Ecto neural progenitor cell (in vitro differentiated cells): ENCODE measurements around the gene FBLIM1.
"Not testable (repeated sequence)": the region's sequence is repeated elsewhere in the genome, so short reads cannot be mapped to it uniquely, and the experiment has no call there.

Source experiments
- DNase-seq: peaks from one replicate; pipeline ENCODE4 v3.0.0-alpha.2; 2018; ENCODE audit warnings: low spot score

Gene FBLIM1

DNA sequence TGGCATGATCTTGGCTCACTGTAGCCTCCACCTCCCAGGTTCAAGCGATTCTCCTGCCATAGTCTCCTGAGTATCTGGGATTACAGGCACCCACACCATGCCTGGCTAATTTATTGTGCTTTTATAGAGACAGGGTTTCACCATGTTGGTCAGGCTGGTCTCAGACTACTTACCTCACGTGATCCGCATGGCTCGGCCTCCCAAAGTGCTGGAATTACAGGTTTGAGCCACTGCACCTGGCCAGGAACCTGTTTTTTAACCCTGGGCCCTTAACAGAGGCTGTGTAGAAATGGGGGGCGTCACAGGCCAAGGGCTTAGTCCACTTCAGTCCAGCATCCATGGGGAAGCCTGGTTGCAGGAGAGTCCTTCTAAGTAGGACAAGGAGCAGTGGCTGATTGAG, 9.3 kb downstream of the FBLIM1 start:
- no peak for DNase-seq

DNA sequence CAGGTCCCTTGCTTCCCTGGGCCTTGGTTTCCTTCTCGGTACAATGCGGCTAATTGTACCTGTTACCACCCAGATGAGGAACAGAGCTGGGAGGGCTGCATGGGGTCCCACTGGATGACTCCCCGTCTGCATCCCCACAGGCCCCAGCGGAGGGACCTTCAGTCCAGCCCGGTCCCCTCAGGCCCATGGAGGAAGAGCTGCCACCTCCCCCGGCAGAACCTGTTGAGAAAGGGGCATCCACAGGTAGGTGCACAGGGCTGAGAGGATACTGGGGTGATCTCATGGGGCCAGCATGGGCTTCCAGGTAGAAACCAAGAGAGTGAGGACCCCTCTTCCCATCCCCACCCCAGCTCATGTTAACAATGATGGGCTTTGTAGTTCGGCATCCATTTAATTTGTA, 9.8 kb downstream of the FBLIM1 start:
- DNase-seq = no peak

DNA sequence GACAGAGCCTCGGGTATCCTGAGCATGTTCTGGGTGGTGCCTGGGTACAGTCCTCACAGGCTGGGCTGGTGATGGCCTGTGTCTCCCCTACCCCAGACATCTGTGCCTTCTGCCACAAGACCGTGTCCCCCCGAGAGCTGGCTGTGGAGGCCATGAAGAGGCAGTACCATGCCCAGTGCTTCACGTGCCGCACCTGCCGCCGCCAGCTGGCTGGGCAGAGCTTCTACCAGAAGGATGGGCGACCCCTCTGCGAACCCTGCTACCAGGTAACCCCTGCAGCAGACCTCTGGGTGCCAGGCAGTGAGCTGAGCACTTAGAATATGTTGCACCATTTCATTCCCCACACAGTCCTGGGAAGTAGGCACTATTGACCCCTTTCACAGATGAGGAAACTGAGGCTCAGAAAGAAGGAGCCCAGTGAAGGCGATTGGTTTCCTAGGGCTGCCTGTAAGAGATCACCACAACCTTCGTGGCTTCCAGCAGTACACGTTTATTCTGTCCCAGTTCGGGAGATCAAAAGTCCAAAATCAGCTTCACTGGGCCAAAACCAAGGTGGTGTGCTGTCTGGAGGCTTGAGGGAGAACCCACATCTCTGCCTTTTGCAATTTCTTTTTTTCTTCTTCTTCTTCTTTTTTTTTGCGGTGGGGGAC, 11.8 kb downstream of the FBLIM1 start:
- no peak for DNase-seq

DNA sequence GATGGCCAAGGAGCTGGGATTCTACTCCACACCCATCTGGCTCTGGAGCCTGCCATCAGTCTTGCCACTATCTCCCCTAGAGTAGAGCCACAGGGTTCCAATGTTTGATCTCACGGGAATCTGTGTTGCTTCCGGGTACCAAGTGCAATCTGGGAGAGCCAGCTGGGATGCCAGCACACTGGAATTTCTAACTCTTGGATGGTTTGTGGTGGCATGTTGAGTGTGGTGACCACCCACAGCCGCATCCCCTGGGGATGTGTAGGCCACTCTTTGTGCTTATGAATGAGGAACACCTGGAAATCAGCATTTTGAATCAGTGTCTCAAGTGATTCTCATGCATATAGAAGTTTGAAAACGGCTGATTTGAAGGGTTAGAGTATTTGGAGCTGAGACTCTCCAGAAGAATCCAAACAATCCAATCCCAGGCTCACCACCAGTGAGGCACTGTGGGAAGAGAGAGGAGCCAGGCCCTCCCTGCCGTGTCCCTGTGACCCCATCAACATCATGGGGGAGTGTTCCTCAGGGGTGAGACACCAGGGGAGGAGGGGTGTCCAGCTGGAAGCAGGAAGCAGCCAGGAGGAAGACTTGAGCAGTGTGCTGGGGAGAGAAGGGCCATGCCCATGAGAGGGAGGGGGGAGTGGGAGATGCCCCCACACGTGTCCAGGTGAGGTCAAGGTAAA, 13.4 kb downstream of the FBLIM1 start:
- DNase-seq = no peak

DNA sequence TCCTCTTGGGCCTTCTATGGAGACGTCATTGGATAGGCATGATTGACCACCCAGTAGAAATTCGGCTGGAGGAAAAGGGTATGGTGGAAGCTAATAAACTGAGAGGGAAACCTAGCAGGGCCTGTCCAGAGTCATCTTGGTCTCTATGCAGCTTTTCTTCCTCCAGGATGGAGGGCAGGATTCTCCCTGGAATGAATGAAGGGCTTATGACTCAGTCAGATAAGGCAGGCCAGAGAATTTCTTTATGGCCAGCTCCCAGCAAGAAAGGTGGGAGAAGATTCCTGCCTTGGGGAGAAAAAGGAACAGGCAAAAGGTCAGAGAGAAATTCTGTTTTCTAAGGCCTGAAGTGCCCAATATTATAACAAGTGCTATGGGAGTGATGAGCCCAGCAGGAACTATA, 17.1 kb downstream of the FBLIM1 start:
- no peak for DNase-seq

DNA sequence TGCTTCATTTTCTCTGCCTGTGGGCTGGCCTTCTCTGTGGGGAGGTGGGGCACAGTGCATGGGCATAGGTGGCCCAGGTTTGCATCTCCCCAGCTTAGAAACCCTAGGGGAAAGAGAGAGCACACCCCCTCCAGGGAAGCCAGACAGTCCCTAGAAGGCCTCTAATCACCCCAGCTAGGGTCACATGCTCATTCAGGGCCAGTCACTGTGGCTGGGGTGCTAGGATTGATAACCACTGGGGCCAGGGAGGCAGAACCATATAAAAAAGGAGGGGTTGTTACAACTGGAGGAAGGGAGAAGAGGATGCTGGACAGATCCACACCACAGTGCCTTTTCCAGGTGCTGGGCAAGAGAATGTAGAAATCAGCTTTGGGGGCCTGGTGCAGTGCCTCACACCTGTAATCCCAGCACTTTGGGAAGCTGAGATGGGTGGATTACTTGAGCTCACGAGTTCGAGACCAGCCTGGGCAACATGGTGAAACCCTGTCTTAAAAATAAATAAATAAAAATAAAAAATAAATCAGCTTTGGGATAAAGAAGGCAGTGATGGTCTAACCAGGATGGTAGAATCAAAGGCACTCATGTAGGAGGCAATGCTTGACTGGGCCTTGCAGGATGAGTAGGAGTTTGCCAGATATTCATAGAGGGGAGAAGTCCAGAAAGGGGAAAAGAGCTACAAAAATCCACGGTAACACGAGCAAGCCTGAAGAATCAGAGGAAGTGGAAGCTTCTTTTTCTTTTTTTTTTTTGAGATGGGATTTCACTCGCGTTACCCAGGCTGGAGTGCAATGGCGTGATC, 19.5 kb downstream of the FBLIM1 start:
- no peak for DNase-seq

DNA sequence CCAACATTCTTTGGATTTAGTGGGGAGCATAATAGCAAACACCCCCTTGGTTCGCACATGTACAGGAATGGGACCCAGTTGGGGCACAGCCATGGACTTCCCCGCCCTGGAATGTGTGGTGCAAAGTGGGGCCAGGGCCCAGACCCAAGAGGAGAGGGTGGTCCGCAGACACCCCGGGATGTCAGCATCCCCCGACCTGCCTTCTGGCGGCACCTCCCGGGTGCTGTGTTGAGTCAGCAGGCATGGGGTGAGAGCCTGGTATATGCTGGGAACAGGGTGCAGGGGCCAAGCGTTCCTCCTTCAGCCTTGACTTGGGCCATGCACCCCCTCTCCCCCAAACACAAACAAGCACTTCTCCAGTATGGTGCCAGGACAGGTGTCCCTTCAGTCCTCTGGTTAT, 27.1 kb downstream of the FBLIM1 start:
- no peak for DNase-seq

DNA sequence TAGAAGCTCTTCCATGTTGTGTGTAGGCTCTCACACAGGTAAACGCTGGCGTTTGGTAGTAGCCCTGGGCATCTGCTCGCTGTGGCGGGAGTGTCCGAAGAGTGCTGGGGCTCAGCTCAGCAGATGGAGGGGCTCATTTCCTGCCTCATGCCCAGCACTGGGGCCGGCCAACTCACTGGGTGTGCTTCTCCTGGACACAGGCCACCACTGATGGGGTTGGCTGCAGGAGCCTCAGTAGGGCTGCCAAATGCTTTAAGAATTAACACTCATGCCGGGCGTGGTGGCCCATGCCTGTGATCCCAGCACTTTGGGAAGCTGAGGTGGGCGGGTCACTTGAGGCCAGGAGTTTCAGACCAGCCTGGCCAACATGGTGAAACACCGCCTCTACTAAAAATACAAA, 28.0 kb downstream of the FBLIM1 start:
- no peak for DNase-seq

DNA sequence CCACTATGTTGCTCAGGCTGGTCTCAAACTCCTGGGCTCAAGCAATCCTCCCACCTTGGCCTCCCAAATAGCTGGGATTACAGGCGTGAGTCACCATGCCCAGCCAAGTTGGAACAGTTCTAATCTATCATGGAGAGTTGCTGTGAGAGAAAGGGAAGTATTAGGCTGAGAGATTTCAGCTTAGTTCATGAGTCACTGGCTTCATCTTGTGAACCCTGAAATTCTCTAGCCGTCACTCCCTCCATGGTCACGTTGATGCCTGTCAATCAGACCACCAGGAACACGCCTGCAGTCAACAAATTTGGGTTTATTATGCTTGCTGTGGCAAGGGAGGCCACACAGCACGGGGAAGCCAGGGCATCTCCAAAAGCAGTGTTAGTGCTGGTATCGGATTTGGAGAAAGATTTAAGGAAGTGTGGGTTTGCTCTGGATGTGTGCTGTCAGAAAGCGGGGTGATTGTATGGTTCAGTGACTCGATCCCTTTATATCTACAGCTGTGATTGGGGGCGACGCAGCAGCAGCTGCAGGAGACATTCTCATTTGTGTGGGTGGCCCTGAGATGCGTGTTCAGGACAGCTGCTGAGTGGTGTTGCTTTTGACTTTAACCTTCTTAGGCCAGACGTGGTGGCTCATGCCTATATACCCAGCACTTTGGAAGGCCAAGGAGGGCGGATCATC, 30.2 kb downstream of the FBLIM1 start:
- DNase-seq = no peak

DNA sequence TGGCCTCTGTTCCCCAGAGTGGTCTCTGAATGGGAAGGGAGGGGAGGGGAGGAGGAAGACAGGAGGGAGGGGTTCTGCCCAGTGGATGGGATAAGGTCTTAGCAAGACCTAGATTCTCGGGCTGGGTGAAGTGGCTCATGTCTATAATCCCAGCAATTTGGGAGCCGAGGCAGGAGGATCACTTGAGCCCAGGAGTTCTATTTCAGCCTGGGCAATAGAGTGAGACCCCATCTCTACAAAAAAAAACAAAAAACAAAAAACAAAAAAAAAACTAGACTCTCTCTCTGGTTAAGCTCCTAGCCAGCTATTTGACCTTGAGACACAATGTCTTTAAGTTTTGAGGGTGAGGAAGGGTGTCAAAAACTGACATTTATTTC, 37.5 kb downstream of the FBLIM1 start:
- no peak for DNase-seq

DNA sequence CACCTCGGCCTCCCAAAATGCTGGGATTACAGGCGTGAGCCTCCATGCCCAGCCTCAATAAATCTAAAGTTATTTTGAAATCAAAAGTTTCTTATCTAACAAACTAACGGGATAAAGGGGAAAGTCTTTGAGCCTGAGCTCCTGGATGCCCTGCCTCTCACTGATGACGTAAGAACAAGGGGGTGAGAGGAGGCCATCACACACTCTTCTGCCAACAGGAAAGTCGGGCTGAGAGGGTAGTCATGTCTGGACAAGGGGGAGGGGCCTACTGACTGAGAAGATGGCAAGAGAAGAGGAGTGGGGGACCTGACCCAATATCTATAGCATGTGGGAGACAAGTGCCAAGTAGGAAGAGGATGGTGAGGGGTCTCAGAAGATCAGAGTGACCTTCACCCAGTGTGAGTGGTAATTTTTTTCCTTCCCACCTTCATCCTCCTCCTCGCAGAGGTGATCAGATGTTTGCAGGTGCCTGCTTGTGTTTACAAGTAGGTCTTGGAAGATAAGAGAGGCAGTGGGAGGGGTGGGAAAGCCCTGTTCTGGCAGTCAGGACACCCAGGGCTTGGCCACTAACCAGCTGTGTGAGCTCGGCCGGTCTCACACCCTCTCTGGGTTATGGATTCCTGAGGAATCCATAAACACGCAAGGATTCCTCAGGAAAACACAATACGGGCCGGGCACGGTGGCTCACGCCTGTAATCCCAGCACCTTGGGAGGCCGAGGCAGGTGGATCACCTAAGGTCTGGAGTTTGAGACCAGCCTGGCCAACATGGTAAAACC, 39.2 kb downstream of the FBLIM1 start:
- DNase-seq = no peak

DNA sequence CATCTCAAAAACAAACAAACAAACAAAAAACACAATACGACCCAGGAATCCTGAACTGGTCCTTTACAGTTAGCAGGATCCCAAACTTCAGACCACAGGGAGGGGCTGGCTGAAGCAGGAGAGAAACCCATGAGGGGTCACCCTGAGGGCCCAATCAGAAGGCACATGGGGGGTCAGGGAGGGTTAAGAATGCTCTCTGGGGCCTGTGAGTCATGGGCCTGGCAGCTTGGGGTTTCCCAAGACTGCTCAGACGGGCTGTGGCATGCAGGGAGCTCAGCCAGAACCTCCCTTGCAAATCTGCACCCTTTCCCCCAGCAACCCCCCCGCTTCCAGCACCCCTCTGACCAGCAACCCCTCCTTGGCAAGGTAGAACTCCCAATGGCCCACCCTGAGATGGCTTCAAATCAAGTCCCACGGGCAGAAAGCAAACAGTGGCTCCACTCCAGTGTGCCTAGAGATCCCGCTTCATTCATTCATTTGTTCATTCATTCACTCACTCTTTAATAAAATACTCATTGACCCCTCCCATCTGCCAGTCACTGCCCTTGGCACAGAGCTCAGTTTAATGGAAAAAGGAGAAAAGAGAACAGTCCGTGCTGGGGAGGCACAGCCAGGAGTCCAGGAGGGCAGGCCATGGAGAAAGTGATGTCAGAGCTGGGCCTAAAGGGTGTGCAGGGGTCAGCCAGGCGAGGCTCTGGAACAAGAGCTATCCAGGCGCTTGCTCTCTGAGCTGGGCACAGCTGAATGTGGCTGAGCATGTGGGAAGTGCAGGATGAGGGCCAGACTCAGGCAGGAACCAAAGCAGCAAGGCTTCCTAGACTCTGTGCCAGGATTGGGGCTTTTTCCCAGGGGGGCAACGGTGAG, 40.6 kb downstream of the FBLIM1 start:
- no peak for DNase-seq

DNA sequence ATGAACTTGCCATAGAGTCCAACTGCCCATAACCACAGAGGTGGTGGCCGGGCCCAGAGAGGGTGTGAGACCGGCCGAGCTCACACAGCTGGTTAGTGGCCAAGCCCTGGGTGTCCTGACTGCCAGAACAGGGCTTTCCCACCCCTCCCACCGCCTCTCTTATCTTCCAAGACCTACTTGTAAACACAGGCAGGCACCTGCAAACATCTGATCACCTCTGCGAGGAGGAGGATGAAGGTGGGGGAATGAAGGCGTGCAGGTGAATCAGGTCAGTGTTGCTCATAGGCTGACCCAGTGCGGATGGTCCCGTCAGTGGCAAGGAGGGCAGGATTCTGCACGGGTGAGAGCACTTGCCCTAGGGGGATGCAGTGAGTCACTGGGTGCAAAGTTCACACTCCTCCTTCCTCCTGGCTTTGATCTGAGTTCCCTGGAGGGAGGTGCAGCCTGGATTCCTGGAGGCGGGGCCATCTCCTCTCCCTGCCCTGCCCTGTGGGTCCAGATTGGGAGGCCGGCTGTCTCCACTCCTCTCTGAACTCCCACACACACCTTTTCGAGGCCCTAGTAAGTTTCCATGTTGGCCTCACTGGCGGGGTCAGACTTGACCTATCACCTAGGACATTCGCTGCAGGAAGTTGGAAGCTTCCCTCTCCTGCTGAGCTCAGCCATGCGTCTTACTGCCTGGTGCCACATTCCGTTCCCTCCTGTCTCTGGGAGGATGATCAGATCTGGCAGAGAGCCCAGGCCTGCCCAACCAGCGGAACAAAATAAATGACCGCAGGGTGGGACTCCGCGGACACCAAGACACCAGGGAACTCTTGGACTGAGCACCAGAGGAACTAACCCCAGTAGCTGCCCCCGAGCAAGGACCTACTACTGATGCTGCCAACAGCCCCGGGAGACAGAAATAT, 41.6 kb downstream of the FBLIM1 start:
- DNase-seq = peak; percentile 76

DNA sequence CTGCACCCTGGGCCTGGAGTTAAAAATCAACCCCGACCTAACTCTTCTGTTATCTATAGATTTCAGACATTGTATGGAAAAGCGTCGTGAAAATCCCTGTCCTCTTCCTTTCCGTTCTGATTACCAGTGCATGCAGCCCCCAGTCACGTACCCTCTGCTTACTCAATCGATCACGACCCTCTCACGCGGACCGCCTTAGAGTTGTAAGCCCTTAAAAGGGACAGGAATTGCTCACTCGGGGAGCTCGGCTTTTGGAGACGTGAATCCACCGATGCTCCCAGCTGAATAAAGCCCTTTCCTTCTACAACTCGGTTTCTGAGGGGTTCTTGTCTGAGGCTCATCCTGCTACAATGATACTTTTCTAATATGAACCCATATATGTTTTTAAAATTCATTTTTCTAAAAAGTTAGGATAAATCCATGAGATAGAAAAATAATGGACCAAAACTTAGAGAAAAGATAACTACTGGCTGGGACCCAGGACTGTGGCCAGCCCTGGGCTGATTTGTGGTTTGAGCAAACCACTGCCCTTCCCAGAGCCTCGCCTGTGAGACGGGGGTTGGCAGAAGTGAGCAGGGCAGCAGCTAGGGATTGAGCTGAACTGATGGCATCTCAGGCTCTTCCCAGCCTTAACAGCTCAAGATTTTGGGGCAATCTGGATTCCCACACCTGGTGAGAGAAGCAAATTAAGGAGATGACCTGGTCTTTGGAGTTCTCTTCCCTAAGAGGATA, 43.8 kb downstream of the FBLIM1 start:
- no peak for DNase-seq

DNA sequence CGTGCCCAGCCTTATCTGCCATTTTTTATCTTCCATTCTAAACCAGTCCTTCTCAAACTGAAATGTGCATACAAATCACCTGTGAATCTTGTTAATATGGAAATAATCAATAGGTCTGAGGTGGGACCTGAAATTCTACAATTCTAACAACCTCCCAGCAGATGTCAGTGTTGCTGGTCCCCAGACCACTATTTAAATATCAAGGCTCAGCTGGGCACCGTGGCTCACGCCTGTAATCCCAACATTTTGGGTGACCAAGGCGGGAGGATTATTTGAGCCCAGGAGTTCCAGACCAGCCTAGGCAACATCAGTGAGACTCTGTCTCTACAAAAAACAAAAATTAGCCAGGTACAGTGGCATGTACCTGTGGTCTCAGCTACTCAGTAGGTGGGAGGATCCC, 44.8 kb downstream of the FBLIM1 start:
- DNase-seq = peak; percentile 58

DNA sequence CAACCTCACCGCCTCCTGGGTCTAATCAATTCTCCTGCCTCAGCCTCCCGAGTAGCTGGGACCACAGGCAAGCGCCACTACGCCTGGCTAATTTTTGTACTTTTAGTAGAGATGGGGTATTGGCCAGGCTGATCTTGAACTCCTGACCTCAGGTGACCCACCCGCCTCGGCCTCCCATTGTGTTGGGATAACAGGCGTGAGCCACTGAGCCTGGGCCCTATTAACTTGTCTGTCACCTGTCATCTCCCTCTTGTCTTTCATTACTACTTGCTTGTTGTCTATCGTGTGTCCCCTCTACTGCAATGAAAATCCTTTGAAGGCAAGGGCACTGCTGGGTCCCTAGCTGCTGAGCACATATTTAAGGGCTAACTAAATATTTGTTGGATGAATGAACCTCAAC, 45.5 kb downstream of the FBLIM1 start:
- no peak for DNase-seq

DNA sequence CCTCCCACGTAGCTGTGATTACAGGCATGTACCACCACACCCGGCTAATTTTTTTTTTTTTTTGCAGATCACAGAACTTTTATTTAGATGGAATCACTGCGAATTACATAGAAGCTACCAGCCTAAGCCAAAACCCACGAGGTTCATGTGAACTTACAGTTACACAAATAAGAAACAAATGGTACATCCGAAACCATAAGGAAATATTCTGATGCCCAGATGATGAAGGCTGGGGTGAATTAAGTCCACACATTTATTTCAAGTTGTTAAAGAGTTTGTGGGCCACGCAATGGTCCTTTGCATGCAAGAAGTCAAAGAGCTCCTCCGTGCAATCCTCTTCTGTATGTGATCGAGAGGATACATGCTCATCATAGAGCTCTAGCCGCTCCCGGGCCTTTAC, 48.5 kb downstream of the FBLIM1 start:
- DNase-seq = no peak

DNA sequence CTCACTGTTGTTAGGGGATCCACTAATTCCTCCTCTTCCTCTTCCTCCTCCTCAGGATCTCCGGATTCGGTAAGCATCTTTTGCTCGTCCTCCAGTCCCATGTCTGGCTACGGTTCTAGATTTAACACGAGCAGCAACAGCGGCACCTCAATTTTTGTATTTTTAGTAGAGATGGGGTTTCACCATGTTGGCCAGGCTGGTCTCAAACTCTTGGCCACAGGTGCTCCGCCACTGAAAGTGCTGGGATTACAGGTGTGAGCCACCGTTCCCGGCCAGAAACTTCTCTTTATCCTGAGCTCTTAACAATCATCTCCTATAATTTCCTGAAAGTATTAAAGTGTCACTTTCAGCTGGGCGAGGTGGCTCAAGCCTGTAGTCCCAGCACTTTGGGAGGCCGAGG, 49.0 kb downstream of the FBLIM1 start, which contains the start of gene UQCRHL:
Gene UQCRHL (minus strand): TSS at position 101 of the 400 bp plus-strand sequence. CDS start 0 bp downstream, at position 101.
- not testable (repeated sequence) for DNase-seq

DNA sequence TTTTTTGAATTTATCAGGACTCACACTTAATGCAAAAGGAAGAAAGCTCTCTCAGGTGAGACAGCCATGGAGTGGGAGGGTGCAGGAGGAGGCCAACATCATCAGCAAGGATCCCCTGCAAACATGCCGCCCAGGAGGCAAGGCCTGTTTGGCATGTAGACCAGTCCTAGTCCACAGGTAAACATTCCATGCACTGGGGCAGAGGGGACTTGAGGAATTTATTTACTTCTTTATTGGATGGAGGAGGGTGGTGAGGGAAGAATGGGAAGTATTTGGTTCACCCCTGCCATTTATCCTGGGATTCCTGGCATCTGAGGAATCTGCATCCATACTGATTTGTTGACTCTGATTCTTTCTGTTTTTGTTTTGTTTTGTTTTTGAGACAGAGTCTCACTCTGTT, 50.4 kb downstream of the FBLIM1 start:
- no peak for DNase-seq
